Kidney epithelial cell (primary cell): ENCODE measurements around the gene STN1. TPM values are rescaled to one million over a fixed set of nuclear protein-coding genes. Genes with fewer than 3 reads are reported as not detected.

Experiments
- DNase-seq: peaks from one replicate; pipeline ENCODE4 v3.0.0-alpha.2; 2010; ENCODE audit warnings: low read depth
- H3K27me3 ChIP-seq: 2 replicates; pipeline ENCODE4 v1.6.0; 2011; ENCODE audit warnings: low read length; ENCODE audit not compliant: control insufficient read depth, insufficient read depth
- H3K36me3 ChIP-seq: 2 replicates; pipeline ENCODE4 v1.5.1; 2011; ENCODE audit warnings: low read length; ENCODE audit not compliant: control insufficient read depth, insufficient read depth
- H3K4me3 ChIP-seq: 2 replicates; pipeline ENCODE4 v1.5.1; 2011; ENCODE audit warnings: low read depth, mild to moderate bottlenecking, control low read depth, low read length
- CTCF ChIP-seq: IDR thresholded peaks from 2 replicates; pipeline ENCODE4 v1.5.1; 2011; ENCODE audit warnings: mild to moderate bottlenecking, moderate library complexity, low read length, control low read depth, inconsistent platforms; ENCODE audit not compliant: insufficient read depth, poor library complexity, severe bottlenecking
- total RNA-seq: library from RNA; depleted of rRNA; stranded (reverse); fragments of >200 nt; gene quantifications from 2 replicates; pipeline ENCODE4 v1.2.3, GENCODE V29; 2015

Gene STN1
- total RNA-seq, 1 donor from 2014 or later: 25.1 TPM

DNA sequence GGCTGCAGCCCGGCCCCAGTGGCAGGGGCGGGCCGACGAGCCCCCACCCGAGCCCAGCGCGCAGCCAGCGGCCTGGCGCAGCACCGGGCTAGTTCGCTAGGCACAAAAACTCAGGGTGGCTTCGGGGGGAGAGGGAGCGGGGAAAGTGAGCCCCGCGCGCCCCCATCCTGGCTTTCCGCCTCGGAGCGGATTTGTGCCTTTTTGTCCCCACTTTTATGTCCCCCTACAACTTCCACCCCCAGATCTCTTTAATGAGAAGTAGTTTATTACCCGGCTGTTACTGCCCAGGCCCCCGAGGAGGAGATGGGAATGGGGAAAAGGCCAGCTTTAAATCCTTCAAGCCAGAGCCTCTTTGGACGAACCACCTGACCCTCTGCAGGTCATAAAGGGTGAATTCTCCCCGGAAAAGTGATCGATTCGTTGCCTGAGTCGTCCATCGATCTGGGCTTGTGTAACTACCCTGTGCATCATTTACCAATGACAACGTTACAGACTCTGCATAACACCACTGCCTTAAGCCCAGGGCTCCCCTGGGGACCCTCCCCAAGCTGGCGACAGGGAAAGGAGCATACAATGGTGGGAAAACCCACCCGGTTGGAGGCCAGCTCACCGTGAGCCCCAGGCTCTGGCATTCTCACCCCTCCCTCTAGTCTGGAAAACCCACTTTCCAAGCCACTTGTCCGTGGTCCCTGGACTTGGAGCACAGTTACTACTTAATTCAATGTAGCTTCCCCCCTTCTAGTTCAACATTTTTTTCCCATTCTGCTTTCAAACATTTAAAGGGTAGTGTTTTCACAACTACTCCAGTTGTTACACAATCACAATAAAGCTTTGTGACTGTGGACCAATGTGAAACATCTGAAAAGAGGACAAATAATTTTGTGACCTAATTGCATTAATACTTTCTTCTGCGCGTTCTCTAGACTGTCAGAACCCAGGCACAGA lies 61.9 kb downstream of the STN1 start:
- no peak for DNase-seq
- no peak for TF ChIP-seq CTCF
- Histone ChIP-seq H3K4me3 (peak overlapping the region; percentile 66), H3K36me3 (peaks cover 2% of the 10 kb centered on the region), H3K27me3 (peaks cover 4% of the 10 kb centered on the region)

DNA sequence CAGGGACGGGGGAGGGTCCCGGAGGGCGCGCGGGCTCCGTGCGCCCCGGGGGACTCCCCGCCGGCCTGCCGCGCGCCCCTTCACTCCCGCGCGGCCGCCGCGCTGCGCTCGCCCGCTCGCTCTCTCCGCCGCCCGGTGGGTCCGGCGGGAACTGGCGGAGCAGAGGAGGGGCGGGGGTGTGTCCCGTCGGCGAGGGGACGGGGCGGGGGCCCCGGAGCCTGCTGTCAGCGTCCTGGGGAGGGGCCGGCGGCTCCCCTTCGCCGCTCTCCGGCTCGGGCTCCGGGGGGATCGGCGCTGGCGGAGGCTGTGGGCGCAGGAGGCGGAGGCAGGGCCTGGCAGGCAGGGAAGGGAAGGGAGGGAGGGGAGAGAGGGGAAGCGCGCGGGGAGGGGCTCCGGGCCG lies 62.6 kb downstream of the STN1 start, which contains the start of gene SH3PXD2A:
SH3PXD2A (minus strand) TSS at position 153 of the 400 bp plus-strand sequence. CDS start 310 bp downstream, outside the sequence.
- H3K27me3 ChIP-seq: peaks cover 4% of the 10 kb centered on the region
- peaks cover 2% of the 10 kb centered on the region for H3K36me3 ChIP-seq
- DNase-seq: no peak
- TF ChIP-seq CTCF: no peak
- peak within 1 kb of the TSS; percentile 66 for H3K4me3 ChIP-seq

- H3K36me3 ChIP-seq: peaks cover 2% of the 10 kb centered on the region
- no peak for DNase-seq
- H3K27me3 ChIP-seq: peaks cover 4% of the 10 kb centered on the region
- peak; percentile 35 for TF ChIP-seq CTCF
- peak overlapping the region; percentile 66 for H3K4me3 ChIP-seq
Observed at GRCh38 chr10:103854686-103855391, 63.1 kb downstream of the STN1 start.

DNA sequence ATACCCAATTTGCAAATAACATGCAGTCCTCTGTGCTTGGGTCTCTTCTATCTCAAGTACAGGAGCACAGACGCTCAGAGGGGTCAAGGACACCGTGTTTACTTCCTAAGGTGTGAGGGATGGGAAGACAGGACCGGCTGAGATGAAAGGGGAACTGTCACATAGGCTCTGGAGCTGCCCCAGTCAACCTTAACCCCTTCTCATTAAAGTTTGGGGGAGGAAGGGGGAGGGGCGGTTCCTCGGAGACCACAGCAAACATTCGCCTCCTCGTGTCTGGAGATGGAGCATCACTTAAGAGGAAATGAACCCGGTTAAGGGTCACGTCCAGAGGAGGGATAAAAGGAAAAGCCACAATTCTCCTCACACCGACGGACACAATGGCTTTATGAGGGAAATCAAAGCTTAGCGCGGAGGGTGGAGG lies 63.7 kb downstream of the STN1 start:
- peaks cover 4% of the 10 kb centered on the region for H3K27me3 ChIP-seq
- no peak for TF ChIP-seq CTCF
- H3K36me3 ChIP-seq: peaks cover 2% of the 10 kb centered on the region
- H3K4me3 ChIP-seq: peak overlapping the region; percentile 66
- DNase-seq: no peak

- Histone ChIP-seq H3K36me3 (peaks cover 2% of the 10 kb centered on the region), H3K27me3 (peaks cover 4% of the 10 kb centered on the region), H3K4me3 (no peak overlapping the region)
- TF ChIP-seq CTCF: no peak
- no peak for DNase-seq
Observed at GRCh38 chr10:103853428-103854264, 64.3 kb downstream of the STN1 start.
